PC-9 (cell line): Measurements from ENCODE around the gene MACROH2A2.

Source experiments
- EZH2 ChIP-seq: fragments of 200-600 bp; sonication (generic); IDR thresholded peaks from 2 replicates; pipeline ENCODE4 v1.8.0; 2017; ENCODE audit warnings: antibody characterized with exemption, low read depth
- TF ChIP-seq, protein P1 (sequence below): fragments of 200-600 bp; sonication (generic); conservative IDR thresholded peaks from 2 replicates; pipeline ENCODE4 v1.6.1; 2017; ENCODE audit warnings: mixed run types, antibody characterized with exemption, mild to moderate bottlenecking, moderate library complexity

DNA sequence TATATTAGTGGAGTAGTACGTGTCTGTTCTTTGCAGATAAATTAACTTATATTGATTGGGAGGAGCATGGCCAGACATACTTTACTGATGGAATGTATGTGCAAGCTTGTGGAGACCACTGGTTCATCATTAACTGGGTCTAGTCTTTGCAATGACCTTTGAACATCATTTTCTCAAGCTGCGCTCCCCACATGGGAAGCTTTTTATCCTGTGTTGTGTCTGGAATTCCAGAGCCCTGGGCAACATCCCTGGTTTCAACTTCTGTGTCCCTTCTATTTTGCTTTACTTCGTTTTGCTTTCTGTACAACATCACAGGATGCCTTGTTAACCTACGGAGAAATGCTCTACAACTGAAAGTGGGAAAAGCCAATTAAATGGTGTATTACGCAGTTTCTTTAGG is 38.3 kb downstream of the MACROH2A2 start:
- TF ChIP-seq, protein P1, sequence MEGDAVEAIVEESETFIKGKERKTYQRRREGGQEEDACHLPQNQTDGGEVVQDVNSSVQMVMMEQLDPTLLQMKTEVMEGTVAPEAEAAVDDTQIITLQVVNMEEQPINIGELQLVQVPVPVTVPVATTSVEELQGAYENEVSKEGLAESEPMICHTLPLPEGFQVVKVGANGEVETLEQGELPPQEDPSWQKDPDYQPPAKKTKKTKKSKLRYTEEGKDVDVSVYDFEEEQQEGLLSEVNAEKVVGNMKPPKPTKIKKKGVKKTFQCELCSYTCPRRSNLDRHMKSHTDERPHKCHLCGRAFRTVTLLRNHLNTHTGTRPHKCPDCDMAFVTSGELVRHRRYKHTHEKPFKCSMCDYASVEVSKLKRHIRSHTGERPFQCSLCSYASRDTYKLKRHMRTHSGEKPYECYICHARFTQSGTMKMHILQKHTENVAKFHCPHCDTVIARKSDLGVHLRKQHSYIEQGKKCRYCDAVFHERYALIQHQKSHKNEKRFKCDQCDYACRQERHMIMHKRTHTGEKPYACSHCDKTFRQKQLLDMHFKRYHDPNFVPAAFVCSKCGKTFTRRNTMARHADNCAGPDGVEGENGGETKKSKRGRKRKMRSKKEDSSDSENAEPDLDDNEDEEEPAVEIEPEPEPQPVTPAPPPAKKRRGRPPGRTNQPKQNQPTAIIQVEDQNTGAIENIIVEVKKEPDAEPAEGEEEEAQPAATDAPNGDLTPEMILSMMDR = no peak
- TF ChIP-seq EZH2 = no peak
